Measurements from ENCODE around the gene ASIC4. TPM values are rescaled to one million over a fixed set of nuclear protein-coding genes. Genes with fewer than 3 reads are reported as not detected.
A peak's percentile ranks its signal among the peaks of the same experiment; 100 is the strongest.

The ASIC4 gene
- total RNA-seq, 1 experiment from 2014 or later: 0.11 TPM

DNA sequence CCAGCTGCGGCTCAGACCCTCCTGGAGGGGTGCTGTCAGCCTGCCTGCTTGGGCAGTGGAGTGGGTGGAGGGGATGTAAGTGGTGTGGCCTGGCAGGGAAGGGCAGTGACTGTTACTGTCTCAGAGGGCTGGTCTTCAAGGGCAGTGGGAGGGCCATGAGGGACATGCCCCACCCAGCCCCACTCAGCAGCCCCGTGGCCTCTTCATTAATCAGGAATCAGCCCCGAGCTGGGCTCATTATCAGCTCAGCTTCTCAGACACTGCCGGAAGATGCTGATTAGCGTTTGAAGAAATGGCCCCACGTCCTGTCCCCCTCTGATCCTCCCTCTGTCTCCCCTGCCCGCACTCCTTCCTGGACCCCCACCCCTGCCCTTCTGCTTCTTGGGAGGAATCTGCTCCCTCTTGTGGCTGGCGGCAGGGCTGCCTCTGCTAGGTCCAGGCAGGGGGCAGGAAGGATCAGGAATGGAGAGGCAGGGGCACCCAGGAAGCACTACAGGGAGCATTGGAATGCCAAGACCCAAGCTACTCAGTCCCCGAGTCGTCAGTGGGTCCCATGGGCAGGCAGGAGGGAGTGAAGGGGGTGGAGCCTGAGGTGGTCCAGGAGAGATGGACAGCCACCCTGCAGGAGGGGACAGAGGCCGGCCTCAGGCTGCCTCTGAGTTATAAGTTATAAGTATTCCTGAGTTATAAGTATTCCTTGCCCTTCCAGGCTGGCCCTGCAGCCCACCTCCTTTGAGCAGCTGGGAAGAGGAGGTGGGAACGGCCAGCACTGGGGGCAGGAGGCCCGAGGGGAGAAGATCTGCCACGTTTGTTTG, 7.0 kb downstream of the ASIC4 start:
- H4K20me1 ChIP-seq (ENCODE audit: low read length): no peaks in the 10 kb centered on the region
- BruUV-seq (replicated peaks): no TSS peak
- CTCF ChIA-PET: interaction anchor here (0.6 to 1.3 kb wide), 10 partner anchors 9 to 133 kb away, joined by 3 to 22 read pairs (median 5); partner anchors contain the start of gene GMPPA
- H3K27me3 ChIP-seq (ENCODE audit: low read length): no peaks in the 10 kb centered on the region
- no peaks in the 10 kb centered on the region for H3K79me2 ChIP-seq (ENCODE audit: low read length)
- no peak overlapping the region for H3K27ac ChIP-seq (ENCODE audit: low read length)
- no peaks in the 10 kb centered on the region for H3K9me3 ChIP-seq (ENCODE audit: low read length)
- H3K4me1 ChIP-seq (ENCODE audit: insufficient read depth, low read length): peaks cover 14% of the 10 kb centered on the region
- H3K9me2 ChIP-seq (replicated peaks; ENCODE audit: low read length): no peaks in the 10 kb centered on the region
- no peak for TF ChIP-seq EZH2phosphoT487 (IDR thresholded peaks at IDR 0.05; ENCODE audit: borderline replicate concordance, low read length)
- no peak for TF ChIP-seq EZH2 (IDR thresholded peaks at IDR 0.05; ENCODE audit: low read length, unreplicated experiment)
- TF ChIP-seq, protein P1, sequence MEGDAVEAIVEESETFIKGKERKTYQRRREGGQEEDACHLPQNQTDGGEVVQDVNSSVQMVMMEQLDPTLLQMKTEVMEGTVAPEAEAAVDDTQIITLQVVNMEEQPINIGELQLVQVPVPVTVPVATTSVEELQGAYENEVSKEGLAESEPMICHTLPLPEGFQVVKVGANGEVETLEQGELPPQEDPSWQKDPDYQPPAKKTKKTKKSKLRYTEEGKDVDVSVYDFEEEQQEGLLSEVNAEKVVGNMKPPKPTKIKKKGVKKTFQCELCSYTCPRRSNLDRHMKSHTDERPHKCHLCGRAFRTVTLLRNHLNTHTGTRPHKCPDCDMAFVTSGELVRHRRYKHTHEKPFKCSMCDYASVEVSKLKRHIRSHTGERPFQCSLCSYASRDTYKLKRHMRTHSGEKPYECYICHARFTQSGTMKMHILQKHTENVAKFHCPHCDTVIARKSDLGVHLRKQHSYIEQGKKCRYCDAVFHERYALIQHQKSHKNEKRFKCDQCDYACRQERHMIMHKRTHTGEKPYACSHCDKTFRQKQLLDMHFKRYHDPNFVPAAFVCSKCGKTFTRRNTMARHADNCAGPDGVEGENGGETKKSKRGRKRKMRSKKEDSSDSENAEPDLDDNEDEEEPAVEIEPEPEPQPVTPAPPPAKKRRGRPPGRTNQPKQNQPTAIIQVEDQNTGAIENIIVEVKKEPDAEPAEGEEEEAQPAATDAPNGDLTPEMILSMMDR (conservative IDR thresholded peaks at IDR 0.05; ENCODE audit: low read depth, low read length): peak; percentile 91
- H3K4me2 ChIP-seq (ENCODE audit: low read length): peak overlapping the region; percentile 77
- H3K4me3 ChIP-seq (ENCODE audit: low read length): peak overlapping the region; percentile 44; the same call in 1 of the 2 replicates
- intact Hi-C loops (cut with micrococcal nuclease): no loop called here
- no peaks in the 10 kb centered on the region for H3K36me3 ChIP-seq (ENCODE audit: low read depth, low read length)
- no peaks in the 10 kb centered on the region for H3F3A ChIP-seq (ENCODE audit: low read length, unreplicated experiment)
- ATAC-seq (peak; percentile 79), DNase-seq (peak; percentile 61)
- peak overlapping the region; percentile 52 for H2AFZ ChIP-seq (ENCODE audit: low read length)
- POLR2A ChIA-PET (ENCODE audit: unreplicated experiment): interaction anchor here (0.6 kb wide), 1 partner anchor 11 kb away, joined by 41 read pairs; no protein-coding TSS in a partner anchor
- H3K9ac ChIP-seq (ENCODE audit: low read length): no peak overlapping the region

DNA sequence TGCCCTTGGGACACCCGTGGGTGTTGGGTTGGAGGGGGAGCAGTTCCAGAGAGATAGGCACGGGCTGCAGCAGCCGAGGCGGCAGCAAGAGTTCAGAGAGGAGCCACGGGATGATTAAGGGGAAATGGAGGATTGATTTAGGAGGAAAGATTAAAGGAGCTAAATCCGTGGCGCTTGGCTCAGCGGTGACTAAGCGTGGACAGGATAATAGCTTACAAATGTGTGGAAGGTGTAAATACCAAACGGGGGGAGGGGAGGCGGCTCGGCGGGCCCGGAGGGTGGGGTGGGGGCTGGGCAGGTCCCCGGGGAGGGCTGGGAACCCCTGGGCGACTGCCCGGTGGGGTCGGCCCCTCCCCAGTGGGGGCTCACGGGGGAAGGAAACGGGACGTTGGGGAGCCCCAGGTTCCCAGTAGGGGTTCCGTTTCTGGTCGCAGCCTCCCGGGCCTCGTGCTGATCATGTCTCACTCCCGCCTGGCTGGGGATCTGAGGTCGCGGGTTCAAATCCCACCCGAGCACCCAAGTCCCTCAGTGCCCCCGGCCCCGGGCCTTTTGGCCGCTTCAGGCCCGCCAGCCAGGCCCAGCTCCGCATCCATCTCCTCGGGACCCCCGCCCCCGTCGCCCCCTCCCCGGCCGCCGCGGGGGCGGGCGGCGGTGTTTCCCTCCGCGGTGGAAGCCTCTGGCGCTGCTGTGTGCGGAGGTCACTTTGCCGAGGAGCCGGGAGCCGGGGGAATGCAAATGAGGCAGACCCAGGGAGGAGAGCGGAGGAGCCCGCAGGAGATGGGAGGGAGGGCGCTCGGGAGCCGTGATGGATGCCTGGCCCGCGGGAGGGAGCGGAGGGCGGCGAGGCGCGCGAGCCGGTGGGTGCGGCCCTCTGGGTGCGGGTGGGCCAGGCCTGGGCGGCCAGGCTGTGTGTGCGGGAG, 8.1 kb downstream of the ASIC4 start:
- H3K4me3 ChIP-seq (ENCODE audit: low read length): no peak overlapping the region; the same call in 1 of the 2 replicates
- H3K9me3 ChIP-seq (ENCODE audit: low read length): no peaks in the 10 kb centered on the region
- no peaks in the 10 kb centered on the region for H4K20me1 ChIP-seq (ENCODE audit: low read length)
- no peaks in the 10 kb centered on the region for H3F3A ChIP-seq (ENCODE audit: low read length, unreplicated experiment)
- no peak for TF ChIP-seq EZH2phosphoT487 (IDR thresholded peaks at IDR 0.05; ENCODE audit: borderline replicate concordance, low read length)
- TF ChIP-seq, protein P1 (conservative IDR thresholded peaks at IDR 0.05; ENCODE audit: low read depth, low read length): no peak
- no peak for TF ChIP-seq EZH2 (IDR thresholded peaks at IDR 0.05; ENCODE audit: low read length, unreplicated experiment)
- DNase-seq (peak; percentile 51), ATAC-seq (peak; percentile 38)
- H2AFZ ChIP-seq (ENCODE audit: low read length): peak overlapping the region; percentile 52
- ChIA-PET POLR2A (ENCODE audit: unreplicated experiment) (interaction anchor here (0.6 kb wide), 1 partner anchor 12 kb away, joined by 41 read pairs; no protein-coding TSS in a partner anchor), CTCF (interaction anchor here (0.6 to 1.3 kb wide), 9 partner anchors 8 to 134 kb away, joined by 3 to 22 read pairs (median 4); a partner anchor contains a TSS)
- no TSS peak for BruUV-seq (replicated peaks)
- no peaks in the 10 kb centered on the region for H3K9me2 ChIP-seq (replicated peaks; ENCODE audit: low read length)
- no peaks in the 10 kb centered on the region for H3K79me2 ChIP-seq (ENCODE audit: low read length)
- intact Hi-C loops (cut with micrococcal nuclease): no loop called here
- H3K4me2 ChIP-seq (ENCODE audit: low read length): peak overlapping the region; percentile 77
- no peaks in the 10 kb centered on the region for H3K27me3 ChIP-seq (ENCODE audit: low read length)
- no peak overlapping the region for H3K27ac ChIP-seq (ENCODE audit: low read length)
- H3K9ac ChIP-seq (ENCODE audit: low read length): no peak overlapping the region
- H3K4me1 ChIP-seq (ENCODE audit: insufficient read depth, low read length): peaks cover 14% of the 10 kb centered on the region
- no peaks in the 10 kb centered on the region for H3K36me3 ChIP-seq (ENCODE audit: low read depth, low read length)

Data from PC-3 (cell line).